SK-N-MC (cell line): ENCODE results near the gene PHOX2B.

Experiments
- DNase-seq: peaks from one replicate; pipeline ENCODE4 v3.0.0-alpha.2; 2011; ENCODE audit warnings: low read depth, low spot score
- H3K27ac ChIP-seq: fragments of 200-600 bp; sonication (generic); 2 replicates; pipeline ENCODE4 v1.5.1; 2016; ENCODE audit warnings: mixed run types
- H3K36me3 ChIP-seq: fragments of 200-600 bp; sonication (generic); 2 replicates; pipeline ENCODE4 v1.6.1; 2017; ENCODE audit warnings: antibody characterized with exemption, low read length, mixed read lengths; ENCODE audit not compliant: insufficient read depth
- H3K4me3 ChIP-seq: fragments of 200-600 bp; sonication (generic); 2 replicates; pipeline ENCODE4 v1.5.1; 2016
- H3K9ac ChIP-seq: fragments of 200-600 bp; sonication (generic); 2 replicates; pipeline ENCODE4 v1.8.0; 2017; ENCODE audit warnings: mixed run types, mixed read lengths; ENCODE audit not compliant: insufficient read length
- H3K9me3 ChIP-seq: fragments of 200-600 bp; sonication (generic); 2 replicates; pipeline ENCODE4 v1.6.1; 2017; ENCODE audit warnings: low read depth, mild to moderate bottlenecking, antibody characterized with exemption, low read length, moderate library complexity, mixed read lengths
- EZH2 ChIP-seq: fragments of 200-600 bp; sonication (generic); IDR thresholded peaks from one replicate; pipeline ENCODE4 v1.6.1; 2017; ENCODE audit warnings: antibody characterized with exemption
- FOXP2 ChIP-seq: optimal IDR thresholded peaks from 2 replicates; pipeline ENCODE3; 2011; ENCODE audit warnings: mild to moderate bottlenecking, moderate library complexity; ENCODE audit not compliant: insufficient read depth; ENCODE audit errors: extremely low read length, control extremely low read depth
- POLR2AphosphoS5 ChIP-seq: IDR thresholded peaks from 2 replicates; pipeline ENCODE4 v1.6.1; 2012; ENCODE audit warnings: mild to moderate bottlenecking, low read depth, low read length, borderline replicate concordance

The PHOX2B gene

GRCh38 chr4:41748571-41749475 is at the start of gene PHOX2B:
TSS of gene PHOX2B (minus strand) at chr4:41748725. CDS start at chr4:41748610, 115 bp downstream.
- Histone ChIP-seq H3K4me3 (no peak within 1 kb of the TSS), H3K9me3 (no peaks in the 10 kb centered on the region), H3K36me3 (no peaks in the 10 kb centered on the region), H3K9ac (no peak within 1 kb of the TSS), H3K27ac (no peak within 1 kb of the TSS)
- DNase-seq: no peak
- TF ChIP-seq FOXP2 (no peak), EZH2 (no peak), POLR2AphosphoS5 (no peak)

GRCh38 chr4:41797260-41797659 is 48.7 kb upstream of the PHOX2B start:
- no peak for DNase-seq
- TF ChIP-seq FOXP2 (no peak), EZH2 (no peak), POLR2AphosphoS5 (no peak)
- H3K36me3 ChIP-seq: no peaks in the 10 kb centered on the region

GRCh38 chr4:41796545-41797210 is 48.2 kb upstream of the PHOX2B start:
- H3K9ac ChIP-seq: no peak overlapping the region
- DNase-seq: no peak
- H3K4me3 ChIP-seq: no peak overlapping the region

More at GRCh38 chr4:41797260-41797659, 48.7 kb upstream of the PHOX2B start:
- Histone ChIP-seq H3K27ac (no peak overlapping the region), H3K4me3 (no peak overlapping the region), H3K9me3 (no peaks in the 10 kb centered on the region), H3K9ac (no peak overlapping the region)

DNA sequence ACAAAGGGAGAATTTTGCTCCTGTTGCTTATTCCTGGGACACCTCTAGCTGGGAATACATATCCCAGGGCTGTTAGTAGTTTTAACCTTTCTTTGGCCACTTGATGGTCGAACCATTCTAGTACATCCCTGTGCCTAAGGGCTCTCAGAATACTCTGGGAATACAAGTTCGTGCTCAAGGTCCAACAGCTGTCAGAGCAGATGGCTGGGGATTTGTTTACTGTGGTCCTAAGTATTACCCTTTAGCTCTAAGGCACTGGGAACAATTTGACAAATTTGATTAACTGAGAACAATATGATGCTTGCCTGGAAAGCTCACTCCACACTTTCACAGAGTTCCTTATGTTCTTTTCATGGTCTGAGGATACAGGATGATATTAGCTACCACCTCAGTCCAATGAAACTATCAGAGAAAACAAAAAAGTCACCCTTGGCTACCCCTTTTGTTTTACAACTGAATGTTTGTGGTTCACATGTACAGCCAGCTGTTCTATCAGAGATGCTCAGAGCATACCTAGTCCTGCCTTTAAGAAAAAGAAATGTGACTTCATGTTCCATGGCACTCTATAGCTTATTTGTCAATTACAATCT is 47.4 kb upstream of the PHOX2B start:
- Histone ChIP-seq H3K9ac (no peak overlapping the region), H3K4me3 (no peak overlapping the region), H3K9me3 (no peaks in the 10 kb centered on the region), H3K36me3 (no peaks in the 10 kb centered on the region), H3K27ac (no peak overlapping the region)
- no peak for TF ChIP-seq POLR2AphosphoS5
- no peak for TF ChIP-seq EZH2
- no peak for TF ChIP-seq FOXP2
- DNase-seq: no peak

More at GRCh38 chr4:41796545-41797210, 48.2 kb upstream of the PHOX2B start:
- Histone ChIP-seq H3K9me3 (no peaks in the 10 kb centered on the region), H3K27ac (no peak overlapping the region), H3K36me3 (no peaks in the 10 kb centered on the region)
- no peak for TF ChIP-seq POLR2AphosphoS5
- TF ChIP-seq EZH2: no peak
- TF ChIP-seq FOXP2: no peak

GRCh38 chr4:41792166-41792565 is 43.6 kb upstream of the PHOX2B start:
- Histone ChIP-seq H3K27ac (no peak overlapping the region), H3K4me3 (no peak overlapping the region), H3K36me3 (no peaks in the 10 kb centered on the region), H3K9ac (no peak overlapping the region), H3K9me3 (no peaks in the 10 kb centered on the region)
- DNase-seq: no peak
- TF ChIP-seq EZH2 (no peak), FOXP2 (no peak), POLR2AphosphoS5 (no peak)

DNA sequence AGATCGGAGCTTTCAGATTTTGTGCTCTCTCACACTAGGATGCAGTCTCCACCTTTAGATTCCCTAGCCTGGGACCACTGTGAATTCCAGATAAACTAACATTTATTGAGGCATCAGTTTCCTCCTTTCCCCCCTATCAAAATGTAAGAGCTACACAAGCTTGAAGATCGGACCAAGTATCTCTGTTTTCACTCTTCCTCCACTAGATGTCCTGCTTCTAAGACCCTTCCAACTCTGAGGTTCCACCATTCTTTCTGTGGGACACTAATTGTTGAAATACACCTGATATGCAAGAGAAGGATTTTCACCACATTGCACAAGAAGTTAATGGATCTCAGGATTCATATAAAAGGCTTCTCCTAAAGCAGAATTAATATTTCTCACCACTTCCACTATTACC is 43.0 kb upstream of the PHOX2B start:
- Histone ChIP-seq H3K36me3 (no peaks in the 10 kb centered on the region), H3K27ac (no peak overlapping the region), H3K4me3 (no peak overlapping the region), H3K9ac (no peak overlapping the region), H3K9me3 (no peaks in the 10 kb centered on the region)
- DNase-seq: no peak
- no peak for TF ChIP-seq FOXP2
- TF ChIP-seq EZH2: no peak
- TF ChIP-seq POLR2AphosphoS5: no peak

DNA sequence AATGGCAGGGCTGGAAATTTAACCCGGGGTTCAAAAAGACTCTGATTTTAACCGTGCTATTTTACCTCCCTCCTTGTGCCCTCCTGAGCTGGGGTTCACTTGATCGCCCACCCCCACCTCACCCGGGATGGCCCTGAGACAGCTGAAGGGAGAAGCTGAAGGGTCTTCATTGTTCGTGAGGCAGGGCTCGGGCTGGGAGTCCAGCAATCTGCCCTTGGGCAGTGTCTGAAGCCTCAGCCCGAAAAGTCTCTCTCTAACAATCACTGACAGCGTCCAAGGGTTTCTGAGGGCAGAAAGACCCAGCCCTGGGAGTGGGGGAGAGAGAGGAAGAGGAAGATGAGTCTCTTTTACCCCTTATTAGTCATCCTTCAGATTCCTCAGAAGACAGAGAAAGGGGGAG is 39.4 kb upstream of the PHOX2B start:
- TF ChIP-seq EZH2: no peak
- no peak for TF ChIP-seq POLR2AphosphoS5
- TF ChIP-seq FOXP2: no peak
- Histone ChIP-seq H3K9me3 (no peaks in the 10 kb centered on the region), H3K27ac (no peak overlapping the region), H3K9ac (no peak overlapping the region), H3K4me3 (no peak overlapping the region), H3K36me3 (no peaks in the 10 kb centered on the region)
- no peak for DNase-seq

DNA sequence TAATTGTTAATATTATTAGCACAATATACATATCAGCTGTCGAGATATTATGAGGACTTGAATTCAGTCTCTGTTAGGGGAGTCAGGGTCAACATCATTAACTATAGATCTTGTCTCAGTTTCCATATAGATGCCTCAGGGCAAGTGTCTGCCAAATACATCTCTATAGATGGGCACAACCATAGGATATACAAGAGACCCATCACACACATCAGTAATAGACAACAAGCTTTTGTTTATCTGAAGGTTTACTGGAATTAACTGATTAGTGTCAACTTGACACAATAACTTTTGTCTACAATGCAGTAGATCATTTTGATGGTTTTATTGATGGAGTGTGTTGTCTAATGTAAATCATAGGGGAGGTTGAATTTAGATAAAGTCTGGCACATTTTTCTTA is 37.1 kb upstream of the PHOX2B start:
- no peak for DNase-seq
- no peak overlapping the region for H3K27ac ChIP-seq
- H3K9me3 ChIP-seq: no peaks in the 10 kb centered on the region
- no peak overlapping the region for H3K4me3 ChIP-seq
- no peaks in the 10 kb centered on the region for H3K36me3 ChIP-seq
- H3K9ac ChIP-seq: no peak overlapping the region
- TF ChIP-seq POLR2AphosphoS5 (no peak), EZH2 (no peak), FOXP2 (no peak)
